ENCODE data around the gene UBAP1L.
"Not testable (repeated sequence)": the region's sequence is repeated elsewhere in the genome, so short reads cannot be mapped to it uniquely, and the experiment has no call there.

UBAP1L gene

DNA sequence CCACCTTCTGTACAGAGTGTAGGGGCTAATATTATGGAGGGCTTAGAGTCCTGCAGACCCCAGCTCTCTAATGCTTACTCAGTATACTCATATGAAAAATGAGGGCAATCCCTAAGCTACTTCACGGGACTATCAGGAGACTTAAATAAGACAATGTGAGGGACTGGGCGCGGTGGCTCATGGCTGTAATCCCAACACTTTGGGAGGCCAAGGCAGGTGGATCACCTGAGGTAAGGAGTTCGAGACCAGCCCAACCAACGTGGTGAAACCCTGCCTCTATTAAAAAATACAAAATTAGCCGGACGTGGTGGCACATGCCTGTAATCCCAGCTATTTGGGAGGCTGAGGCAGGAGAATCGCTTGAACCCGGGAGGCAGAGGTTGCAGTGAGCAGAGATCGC lies 15.2 kb downstream of the UBAP1L start:
- DNase-seq (ENCODE audit: low read depth) = not testable (repeated sequence)

DNA sequence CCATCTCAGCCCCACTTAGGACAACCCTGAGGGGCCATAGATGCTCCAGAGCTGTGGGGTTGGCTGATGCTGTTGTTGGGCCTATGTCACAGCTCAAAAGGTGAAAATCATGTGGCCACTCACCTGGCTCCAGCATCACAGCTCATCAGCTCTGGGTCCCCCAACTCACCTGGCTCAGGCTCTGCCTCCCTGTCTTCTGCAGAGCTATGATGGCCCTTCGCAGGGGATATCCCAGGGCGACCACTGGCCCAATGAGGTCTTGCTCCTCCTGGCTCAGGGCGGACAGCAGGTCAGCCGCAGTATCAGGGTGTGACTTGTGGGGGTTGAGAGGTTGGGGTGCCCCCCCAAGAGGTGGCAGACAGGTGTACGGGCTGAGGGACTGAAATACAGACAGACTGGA lies 15.7 kb downstream of the UBAP1L start:
- no peak for DNase-seq (ENCODE audit: low read depth)

DNA sequence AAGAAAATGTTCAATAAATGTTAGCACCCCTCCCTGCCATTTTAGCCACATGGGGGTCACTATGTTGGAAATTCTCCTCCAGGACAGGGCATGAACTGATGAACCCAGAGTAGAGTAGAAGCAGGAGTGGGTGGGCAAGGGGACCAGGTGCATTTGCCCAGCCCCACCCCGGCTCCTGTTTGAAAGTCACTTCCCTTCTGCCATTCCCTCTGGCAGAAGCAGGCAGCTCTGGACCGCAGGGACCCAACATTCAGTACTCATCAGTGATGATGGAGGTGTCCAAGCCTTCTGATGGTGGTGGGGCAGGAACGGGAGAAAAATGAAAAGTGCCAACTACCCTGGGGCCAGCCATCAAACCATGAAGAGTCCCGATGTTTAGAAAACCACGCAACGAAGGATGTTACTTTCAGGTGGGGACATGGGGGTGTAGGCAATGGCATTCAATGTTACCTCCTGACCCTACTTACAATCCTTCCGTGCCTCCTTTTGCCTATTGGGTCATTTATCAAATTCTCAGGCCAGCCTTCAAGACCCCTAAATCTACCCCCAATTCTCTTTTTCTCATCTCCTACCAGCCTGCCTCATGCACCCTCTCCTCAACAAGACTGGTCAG lies 17.2 kb downstream of the UBAP1L start:
- DNase-seq (ENCODE audit: low read depth) = no peak

DNA sequence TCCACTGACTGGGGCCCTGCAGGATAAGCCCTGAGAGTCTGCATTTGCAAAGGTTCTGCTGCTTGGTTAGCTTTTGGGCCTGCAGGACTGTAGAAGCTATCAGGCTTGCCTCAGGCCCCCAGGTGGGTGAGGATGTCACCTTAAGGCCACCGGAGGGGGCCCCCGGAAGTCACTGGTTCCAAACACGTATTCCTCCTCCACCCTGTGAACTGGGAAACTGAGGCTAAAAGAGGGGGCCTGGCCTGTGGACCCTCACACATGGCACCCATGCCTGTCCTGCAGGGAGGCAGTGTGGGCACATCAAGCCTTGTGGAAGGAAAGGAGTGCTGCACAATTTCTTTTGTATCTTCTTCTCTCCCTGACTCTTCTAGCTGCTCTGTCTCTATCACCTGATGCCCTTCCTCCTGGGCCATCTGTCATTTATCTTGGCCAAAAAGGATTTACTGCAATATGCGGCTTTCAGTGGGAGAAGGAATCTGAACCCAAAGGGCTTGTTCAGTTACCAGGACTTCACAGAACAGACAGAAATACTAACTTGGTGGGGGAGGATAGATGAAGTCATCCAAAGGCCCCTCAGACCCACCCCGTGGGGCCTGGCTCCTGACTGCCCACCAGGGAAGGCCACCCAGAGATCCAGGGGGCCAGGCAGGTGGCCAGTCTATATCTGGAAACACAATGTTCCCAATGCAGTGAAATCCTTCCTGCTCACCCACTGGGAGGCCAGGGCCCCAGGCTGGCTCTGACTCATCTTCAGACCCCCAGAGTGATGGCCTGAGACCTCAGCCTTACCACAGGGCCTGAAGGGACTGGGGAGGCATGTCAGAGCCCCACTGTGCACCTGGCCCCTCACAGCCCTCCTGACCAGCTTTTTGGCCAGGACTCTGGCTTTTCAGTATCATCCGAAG lies 18.3 kb downstream of the UBAP1L start:
- DNase-seq (ENCODE audit: low read depth) = no peak

DNA sequence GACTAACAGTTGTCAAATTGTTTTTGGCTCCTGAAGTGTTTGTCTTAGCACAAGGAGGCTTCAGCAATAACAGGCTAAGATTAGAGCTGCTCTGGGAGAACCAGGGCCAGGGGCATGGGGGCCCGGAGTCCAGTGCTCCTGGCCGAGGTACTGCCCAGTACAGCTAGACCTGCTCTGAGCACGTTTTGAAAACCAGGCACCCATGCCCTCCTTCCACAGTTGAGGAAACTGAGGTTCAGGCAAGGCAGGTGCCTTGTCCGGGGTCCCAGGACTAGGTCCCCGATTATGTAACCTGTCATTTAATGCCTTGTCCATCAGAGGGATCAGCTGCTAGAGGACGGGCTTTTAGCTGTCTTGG lies 19.3 kb downstream of the UBAP1L start:
- no peak for DNase-seq (ENCODE audit: low read depth)

DNA sequence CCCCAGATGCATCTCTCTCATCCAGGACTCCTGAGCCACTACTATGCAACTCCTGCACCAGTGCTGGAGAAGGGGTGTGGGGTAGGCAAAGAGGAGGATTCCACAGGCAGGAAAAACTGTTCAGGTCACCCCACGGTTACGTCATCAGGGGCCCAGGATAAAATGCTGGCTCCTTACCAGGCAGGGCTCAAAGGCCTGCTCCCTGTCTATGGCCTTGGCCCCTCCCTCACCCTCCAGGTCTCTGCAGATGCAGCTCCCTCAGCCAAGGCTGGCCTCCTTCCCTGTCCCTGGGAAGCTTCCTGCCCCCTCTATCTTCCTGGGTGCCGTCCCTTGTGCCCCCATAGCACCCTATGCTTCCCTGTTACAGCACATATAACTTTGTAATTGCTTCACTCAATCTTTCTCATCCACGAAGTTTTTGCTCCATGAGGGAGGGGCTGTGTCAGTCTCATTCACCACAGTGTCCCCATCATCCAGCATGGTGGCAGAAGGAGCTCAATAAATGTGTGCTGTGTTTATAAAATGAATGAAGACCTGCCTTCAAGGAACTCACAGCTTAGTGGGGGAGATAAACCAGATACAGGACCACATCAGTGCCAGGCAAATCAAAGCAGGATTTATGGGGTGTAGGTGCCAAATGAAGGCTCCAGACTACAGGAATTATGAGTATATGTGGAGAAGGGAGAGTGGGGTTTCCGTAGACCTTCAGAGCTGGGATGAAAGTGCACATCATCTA lies 19.8 kb downstream of the UBAP1L start:
- no peak for DNase-seq (ENCODE audit: low read depth)

DNA sequence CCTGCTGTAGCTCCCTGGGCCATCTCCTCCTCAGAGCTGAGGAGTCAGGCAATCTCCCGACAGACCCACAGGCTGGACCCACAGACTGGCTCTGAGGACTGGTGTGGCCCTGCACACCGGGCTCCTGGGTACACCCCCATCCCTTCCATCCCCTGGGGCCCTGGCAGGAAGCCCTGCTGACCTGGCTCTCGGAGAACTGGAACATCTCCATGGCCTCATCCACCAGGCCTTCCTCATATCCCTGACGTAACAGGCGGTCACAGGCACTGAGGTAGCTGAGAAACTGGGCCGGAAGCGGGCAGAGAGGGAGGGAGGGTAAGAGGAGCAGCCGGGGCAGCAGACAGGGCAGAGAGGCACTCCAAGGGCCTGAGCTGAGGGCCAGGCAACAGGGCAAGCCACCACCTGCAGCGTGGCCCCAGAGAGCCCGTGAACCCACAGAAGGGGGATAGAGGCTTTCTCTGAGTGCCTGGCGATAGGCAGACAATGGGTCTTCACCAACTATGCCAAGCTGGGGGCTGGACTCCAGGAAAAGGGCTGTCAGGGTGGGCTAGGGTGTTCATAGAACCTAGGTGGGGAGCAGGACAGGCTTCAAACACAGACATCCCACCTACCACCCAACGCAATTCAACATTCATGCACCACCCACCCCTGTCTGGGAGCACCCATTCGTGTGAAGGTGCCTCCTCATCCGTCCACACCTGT lies 20.6 kb downstream of the UBAP1L start:
- DNase-seq (ENCODE audit: low read depth) = no peak

DNA sequence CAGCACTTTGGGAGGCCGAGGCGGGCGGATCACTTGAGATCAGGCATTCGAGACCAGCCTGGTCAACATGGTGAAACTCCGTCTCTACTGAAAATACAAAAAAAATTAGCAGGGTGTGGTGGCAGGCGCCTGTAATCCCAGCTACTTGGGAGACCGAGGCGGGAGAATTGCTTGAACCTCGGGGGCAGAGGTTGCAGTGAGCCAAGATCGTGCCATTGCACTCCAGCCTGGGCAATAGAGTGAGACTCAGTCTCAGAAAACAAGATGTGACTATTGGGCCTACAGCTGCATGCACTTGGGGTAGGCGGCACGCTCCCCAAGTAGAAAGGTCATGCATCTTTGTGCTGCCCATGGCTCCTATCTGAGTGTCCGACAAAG lies 21.2 kb downstream of the UBAP1L start:
- not testable (repeated sequence) for DNase-seq (ENCODE audit: low read depth)

DNA sequence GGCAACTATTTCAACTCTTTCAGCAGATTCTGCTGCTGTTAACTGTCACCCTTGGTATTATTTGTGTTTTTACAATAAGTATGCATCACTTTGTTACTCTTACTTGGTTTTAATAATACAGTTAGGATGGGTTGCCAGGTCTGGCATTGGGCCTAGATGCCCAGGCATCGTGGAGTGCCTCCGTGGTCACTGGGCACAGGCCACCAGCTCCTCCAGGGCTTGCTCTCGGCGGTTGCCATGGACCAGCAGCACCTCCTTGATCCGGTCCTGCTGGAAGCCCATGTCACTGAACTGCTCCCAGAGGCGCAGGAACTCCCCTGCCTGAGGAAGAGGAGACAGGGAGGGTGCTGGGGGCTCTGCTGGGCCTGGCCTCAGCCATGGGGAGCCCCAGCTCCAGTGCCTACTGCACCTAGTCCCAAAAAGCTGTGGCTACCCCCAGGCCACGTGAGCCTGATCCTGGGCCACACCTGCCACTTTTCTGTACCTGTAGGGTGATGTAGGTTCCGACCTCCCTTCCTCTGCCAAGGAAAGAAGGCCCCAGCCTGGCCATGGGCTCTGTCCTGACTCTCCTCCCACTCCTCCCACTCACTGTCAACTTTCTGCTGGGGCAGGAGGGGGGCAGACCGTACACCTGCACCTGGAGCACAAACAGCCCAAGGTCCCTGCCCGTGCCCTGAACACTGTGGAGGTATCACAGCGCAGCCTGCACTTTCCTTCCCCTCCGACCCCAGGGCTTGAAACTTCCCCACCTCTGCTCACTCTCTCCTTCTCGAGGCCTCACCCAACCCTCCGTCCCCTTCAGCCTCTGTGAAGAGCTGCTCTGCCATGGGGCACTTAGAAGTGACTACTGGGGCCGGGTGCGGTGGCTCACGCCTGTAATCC lies 21.8 kb downstream of the UBAP1L start:
- DNase-seq (ENCODE audit: low read depth) = no peak

DNA sequence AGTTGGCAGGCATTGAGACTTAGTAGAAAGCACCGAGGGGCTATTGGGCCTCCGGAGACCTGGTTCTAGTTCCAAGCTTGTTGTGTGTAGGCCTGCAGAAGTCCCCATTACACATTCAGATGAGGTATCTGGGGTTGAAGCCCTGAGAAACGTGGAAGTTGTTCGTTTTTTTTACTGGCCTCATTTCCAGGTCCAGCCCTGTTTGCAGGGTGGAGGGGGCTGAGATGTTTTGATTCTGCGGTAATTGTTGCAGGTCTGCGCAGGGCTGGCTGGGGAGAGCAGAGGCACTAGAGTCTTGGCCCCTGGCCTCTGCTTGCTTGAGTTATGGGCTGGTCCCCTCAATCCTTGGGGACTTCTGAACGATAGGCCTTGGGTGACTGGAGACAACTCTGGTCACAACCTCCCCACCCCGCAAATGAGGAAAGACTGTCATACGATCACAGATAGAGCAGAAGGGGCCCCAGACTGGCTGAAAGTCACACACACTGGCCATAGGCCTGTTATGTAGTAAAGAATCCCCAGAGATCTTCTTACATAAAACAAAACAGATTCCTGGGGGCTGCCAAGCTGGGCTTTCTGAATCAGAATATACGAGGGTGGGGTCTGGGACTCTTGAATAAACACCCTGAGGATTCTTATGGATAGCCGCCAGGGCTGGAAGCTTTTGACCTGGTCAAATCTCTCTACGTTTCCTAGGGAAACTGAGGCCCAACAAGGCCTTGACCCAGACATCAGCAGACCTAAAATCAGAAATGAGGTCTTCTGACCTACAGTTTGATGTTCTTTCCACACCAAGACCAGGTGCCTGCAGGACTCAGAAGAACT lies 22.8 kb downstream of the UBAP1L start:
- no peak for DNase-seq (ENCODE audit: low read depth)

DNA sequence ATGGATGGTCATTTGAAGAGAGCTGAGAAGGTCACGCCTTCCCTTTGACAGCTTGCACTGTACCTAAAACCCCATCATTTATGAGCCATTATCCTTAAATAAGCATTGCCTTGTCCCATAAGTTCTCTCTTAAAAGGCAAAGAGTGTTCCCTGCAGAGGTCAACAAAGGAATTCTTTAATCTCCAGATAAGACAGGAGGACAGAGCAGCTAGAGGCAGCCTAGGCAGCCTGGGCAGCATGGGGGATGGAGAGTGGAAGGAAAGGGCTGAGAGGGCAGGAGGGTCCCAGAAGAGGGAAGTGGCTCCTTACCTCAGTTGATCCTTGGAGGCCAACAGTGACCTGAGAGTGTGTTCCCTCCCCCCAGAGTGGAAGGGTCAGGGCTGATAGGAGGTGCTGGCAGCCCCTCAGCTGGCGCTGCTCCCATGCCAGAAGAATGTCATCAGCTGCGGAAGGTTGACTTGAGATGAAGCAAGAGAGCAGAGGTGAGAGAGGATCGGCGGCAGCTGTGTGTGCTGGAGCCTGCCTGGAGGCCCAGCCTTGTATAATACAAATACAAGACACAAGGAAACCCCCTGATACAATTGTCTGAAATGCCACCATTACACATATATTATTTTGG lies 25.7 kb downstream of the UBAP1L start:
- DNase-seq (ENCODE audit: low read depth) = no peak

DNA sequence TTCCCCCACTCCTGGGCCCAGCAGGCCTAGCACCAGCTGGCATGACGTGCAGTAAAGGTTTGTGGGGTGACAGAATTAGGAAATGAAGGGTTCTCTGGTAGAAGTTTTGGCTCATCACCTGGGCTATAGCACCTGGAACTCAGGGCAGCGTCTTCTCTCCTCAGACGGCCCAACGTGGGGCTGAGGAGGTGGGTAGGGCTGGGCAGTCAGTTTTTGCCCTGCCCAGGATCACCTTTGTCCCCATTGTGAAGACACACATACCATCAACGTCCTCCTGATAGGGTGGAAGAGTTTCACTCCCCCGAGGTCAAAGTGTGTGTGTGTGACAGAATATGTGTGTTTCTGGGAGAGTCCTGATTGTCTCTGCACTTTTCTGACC lies 26.4 kb downstream of the UBAP1L start:
- no peak for DNase-seq (ENCODE audit: low read depth)

DNA sequence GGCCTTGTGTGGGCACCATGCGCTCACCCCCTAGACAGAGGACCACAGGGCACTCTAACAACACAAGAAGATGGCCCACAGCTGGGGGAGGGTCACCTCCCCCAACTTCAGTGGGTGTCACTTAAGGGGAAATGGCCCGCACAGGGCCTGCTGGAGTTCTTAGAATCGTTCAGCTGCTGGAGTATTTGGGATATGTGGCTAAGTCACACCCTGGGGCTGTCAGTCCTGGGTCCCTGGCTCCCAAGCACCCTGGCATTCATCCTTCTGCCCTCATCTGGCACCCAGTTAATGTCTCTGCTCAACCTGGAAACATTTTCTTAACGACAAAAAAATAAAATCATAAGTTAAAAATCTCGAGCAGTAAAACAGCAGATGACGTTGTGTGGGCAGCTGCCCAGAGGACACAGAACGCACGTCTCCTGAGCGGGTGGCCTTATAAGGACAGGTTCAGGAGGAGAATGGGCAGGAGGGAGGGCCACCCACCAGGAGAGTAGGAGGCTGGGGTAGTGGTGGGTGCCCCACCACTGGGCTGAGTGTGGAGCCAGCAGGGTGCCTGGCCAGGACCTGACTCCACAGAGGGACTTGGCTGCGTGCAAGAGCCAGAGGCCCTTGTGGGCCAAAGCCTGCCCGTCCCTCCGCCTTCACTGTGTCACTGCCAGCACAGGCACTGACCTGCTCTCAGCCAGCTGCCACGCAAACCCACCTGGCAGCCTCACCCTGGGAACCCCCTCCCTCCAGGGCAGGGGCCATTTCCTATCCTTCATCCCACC lies 26.9 kb downstream of the UBAP1L start:
- DNase-seq (ENCODE audit: low read depth) = no peak

DNA sequence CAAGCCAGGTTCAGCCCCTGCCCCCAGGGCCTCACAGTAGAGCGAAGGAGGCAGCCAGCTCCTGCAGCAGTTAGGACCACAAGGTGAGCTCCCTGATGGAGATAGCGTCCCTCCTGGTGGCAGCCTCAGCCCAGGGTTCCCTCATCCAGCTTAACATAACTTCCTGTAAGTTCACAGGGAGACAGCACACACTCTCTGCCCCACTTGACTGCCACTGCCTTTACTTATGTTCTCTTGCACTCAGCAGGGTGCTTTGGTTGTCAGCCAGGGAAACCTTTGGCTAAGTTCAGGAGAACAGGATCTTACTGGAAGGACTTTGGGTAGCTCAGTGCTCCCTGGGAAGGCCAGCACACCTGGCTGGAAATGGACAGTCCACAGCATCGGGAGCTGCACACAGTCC lies 27.6 kb downstream of the UBAP1L start:
- DNase-seq (ENCODE audit: low read depth) = no peak

DNA sequence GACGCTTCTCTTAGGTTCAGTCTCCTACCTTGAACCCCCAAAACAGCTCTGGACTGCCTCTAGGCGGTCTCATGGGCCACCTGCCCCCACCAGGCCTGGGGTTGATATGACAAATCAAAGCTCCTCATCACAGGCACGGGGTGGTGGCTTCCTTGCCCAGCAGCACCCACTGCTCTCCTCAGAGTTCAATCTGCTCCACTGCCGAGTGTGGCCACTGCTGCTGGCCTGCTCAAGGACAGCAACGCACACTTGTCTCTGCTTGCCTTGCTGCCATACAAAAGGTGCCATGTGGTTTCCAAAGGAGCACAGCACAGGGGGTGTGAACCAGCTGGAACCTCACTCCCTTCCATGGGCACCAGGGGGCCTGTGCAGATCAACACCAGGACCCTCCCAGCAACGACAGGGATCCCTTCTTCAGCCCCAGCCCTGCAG lies 28.3 kb downstream of the UBAP1L start:
- no peak for DNase-seq (ENCODE audit: low read depth)

DNA sequence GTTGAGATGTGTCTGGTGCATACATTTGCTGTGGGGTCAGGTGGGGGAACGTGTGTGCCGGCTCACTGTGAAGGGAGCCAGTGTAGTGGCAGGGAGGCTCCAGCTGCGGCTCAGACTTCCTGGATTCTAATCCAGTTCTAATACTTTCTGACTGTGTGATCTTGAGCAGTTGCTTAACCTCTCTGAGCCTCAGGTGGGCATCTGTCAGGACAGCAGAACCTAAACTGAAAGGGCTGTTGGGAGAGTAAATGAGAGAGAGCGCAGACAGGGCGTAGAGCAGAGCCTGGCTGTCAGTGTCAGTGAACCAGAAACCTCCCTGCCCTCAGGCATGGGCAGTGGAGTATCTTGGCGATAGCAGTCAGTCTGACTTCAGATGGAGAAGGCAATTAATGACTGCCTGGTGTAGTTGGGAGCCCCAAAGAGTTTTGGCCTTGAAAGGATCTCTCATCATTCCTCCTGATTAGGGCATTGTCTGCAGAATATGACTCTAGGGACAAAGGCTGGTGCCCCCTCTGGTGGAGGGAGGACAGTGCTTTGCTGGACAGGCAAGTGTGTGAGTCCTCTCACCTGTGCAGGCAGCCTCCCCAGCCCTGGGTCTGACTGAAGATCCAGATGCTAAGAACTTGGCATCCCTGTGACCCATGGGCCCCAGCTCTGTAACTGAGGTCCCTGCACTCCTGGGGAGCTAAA lies 28.9 kb downstream of the UBAP1L start:
- no peak for DNase-seq (ENCODE audit: low read depth)

DNA sequence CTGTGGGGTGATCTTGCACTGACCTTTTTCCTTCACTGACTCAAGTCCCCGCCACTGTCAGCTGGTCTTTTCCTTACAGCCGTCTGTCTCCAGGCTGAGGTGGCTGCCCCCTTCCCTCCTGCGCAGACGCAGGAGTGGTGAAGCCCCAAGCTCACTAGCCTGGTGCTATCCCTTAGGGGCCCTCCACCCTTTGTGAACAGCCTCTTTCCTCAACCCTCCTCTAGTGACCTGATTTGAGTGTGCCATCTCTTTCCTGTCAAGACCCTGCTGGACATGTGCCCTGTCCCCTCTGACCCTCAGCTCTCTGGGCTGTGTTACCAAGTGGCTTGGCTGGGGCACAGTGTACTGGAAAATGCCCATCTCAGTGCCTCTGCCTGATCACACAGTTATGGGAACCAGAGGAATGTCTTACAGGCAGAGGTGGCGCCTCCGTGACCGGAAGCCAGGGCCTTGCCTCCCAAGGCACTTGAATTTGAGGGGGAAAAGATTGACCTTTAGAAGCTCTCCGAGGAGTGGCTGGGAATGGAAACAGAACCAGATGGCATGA lies 29.7 kb downstream of the UBAP1L start:
- DNase-seq (ENCODE audit: low read depth) = no peak

DNA sequence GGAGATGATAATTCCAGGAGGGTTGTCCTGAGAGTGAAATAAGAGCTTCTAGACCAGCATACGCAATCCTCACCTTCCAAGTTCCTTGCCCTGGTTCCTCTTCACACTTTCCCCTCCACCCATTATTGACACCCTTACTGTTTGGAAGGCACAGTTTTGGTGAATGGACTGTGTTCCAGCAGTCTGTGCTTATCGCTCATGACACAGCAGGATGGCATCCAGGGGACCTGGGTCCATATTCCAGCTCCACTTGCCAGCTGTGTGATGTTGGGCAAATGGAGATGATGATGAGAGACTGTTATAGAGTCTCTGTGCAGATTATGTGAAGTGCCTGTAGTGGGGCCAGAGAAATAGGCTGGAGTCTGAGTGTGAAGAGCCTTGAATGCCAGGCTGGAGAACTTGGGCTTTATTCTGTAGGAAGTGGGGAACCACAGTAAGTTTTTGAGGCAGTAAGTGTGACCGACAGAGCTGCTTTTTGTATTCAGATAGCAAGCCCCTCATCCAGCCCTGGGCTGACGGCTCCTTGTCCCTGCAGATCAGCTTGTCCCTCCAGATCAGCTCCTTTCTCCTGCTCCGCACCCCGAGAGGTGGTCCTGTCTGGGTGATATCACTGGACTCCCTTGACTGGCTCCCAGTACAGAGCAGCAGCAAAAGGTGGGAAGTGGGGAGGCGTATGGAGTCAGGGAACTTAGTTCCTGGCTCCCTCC lies 30.3 kb downstream of the UBAP1L start:
- no peak for DNase-seq (ENCODE audit: low read depth)

Data from stimulated activated CD8-positive, alpha-beta memory T cell treated with anti-CD3 and anti-CD28 coated beads, Interleukin-12 subunit alpha, Interleukin-12 subunit beta, amount 100 ng/mL, for 1 hour (primary cell).